Daoy (cell line): ENCODE data around the gene NUTM2D. TPM values are rescaled to one million over a fixed set of nuclear protein-coding genes. Genes with fewer than 3 reads are reported as not detected.
"Not testable (repeated sequence)": the region's sequence is repeated elsewhere in the genome, so short reads cannot be mapped to it uniquely, and the experiment has no call there.

Experiments
- DNase-seq: peaks from one replicate; pipeline ENCODE4 v3.0.0-alpha.2; 2015; ENCODE audit warnings: low read depth
- total RNA-seq: library from RNA; depleted of rRNA; stranded (reverse); fragments of >200 nt; shearing (Covaris generic); gene quantifications from 2 replicates; pipeline ENCODE4 v1.2.3, GENCODE V29; 2014; rRNA removed

The NUTM2D gene
- total RNA-seq, 1 experiment from 2014 or later = 0.86 TPM

DNA sequence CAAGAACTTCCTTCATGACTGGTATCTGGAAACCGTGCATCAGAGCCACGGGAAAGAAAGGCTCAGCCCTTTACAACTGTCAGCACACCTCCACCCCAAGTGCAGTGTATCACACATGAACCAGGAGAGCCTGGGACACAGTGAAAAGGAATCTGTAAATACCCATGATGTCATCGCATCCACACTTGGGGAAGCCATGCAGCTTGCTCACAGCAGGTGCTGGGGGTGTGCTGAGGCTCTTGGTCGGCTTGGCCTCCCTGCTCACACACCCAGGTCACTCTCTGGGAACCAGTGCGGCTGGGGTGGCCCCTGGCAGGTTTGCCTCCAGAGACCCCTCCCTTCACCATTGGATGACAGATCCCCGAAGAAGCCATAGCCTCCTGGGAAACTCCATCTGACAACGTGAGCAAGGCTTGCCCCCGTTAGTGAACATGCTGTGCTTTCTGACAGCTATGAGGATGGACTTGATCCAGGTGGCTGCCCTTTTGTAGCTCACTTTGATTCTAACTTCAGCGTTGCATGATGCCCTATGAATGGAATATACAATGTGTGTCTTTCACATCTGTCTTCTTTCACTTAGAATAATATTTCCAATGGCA lies 12.1 kb downstream of the NUTM2D start:
- DNase-seq = not testable (repeated sequence)

DNA sequence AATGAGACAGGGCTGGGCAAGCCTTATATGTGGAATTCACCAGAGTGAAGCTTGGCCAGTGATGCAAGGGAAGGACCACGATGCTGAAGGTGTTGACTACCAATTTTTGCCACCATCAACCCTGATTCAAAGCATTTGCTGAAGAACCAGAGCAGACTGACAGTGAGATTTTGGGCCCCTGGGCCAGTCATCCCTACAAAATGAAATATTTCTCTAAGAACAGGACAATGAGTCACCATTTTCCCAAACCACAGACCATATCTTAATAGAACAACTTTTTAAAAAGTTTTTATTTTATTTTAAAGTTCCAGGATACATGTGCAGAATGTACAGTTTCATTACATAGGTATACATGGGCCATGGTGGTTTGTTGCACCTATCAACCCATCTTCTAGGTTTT lies 16.5 kb downstream of the NUTM2D start:
- DNase-seq = not testable (repeated sequence)

DNA sequence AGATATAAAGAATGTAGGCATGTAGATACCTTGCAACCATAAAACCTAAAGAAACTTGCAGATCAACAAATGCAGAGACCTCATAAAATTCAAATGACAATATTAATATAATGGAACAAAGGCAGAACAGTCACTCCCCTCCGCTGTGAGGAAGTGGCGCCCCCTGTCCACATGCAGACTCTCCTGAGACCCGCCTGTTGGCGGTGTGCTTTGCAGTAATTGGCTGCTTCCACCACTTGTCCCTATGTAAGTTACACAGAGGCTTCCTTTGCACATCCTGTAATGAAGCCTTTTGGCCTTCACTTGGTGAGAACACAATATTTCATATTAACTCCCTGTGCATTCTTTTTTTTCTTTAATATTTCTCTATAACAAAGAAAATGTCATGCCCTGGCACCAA lies 21.6 kb downstream of the NUTM2D start:
- DNase-seq = not testable (repeated sequence)

DNA sequence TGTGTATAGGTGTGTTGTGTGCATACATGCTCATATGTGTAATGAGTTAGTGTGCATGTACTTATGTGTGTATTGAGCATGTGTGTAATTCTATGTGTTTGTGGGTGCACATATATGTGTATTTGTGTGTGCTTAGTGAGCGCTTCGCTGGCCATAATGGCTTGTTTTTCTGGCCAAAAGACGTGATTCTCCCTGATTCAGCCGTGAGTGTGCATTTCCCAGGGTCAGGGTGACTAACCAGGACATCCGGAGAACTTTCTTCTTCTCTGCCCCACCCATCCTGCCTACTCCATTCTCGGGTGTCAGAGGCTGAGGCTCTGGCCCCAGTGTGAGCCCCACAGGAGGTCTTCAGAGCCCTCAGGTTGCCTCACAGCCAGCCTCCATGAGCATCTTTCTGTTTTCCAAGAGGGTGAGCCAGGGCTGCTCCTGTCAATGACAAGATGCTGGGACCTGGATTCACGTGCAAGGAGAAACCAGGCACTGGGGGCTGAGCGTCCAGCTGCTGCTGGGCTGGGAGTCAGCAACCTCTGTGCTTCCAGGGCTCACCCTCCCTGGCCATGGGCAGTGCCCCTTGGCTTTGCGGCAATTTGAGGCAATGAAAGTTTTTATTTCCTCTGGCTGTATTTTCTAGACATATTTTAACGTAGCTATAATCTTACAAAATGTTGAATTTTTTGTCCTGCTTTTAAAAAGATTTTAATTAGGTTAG lies 25.8 kb downstream of the NUTM2D start:
- DNase-seq = peak; percentile 32

DNA sequence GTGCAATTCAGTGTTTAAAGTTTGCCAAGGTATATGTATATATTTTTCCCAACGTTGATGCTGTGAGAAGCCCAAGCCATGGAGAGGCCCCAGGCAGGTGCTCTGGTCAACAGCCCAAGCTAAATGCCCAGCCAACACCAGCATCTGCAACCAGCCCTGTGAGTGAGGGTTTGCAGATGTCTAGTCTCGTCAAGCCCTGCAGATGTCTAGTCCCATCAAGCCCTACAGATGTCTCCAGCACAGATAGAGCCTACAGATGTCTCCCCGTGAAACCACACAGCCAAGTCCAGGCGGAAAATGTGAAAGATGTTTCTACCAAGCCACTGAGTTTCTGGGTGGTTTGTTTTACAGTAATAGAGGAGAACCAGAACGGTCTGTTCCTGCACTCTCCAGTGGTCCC lies 26.7 kb downstream of the NUTM2D start:
- DNase-seq = not testable (repeated sequence)

DNA sequence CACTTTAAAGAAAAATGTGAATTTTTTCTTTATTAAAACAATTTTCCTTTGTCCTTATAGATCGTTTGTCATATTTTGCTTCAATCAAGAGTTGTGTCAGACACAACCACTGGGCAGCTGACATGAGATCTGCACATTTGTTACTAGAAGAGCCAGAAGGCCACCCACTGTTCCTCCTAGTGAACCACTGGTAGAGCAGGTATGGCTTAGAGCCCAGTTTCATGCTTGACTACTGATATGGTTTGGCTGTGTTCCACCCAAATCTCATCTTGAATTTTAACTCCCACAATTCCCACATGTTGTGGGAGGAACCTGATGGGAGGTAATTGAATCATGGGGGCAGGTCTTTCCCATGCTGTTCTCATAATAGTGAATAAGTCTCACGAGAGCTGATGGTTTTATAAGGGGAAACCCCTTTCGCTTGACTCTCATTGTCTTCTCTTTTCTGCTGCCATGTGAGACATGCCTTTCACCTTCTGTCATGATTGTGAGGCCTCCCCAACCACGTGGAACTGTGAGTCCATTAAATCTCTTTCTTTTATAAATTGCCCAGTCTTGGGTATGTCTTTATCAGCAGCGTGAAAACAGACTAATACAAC lies 28.3 kb downstream of the NUTM2D start:
- DNase-seq = not testable (repeated sequence)

DNA sequence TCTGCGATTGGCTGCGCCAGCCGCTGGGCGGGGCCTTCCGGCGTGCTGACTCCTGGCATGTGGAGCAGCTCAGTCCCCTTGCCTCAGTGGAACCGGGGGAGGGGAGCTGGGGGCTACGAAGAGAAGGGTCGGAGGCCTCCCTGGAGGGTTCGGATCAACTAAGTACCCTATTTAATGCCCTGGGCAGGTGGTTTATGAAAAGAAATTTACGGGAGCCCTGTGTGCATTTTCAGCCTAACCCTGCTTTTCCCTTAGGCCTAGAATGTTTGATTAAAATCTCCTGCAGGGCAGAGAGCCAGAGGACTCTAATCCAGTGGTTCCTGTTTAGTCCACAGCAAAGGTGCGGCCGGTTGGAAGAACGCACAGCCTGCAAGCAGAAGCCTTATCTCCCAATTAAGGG lies 33.8 kb downstream of the NUTM2D start:
- DNase-seq = not testable (repeated sequence)

DNA sequence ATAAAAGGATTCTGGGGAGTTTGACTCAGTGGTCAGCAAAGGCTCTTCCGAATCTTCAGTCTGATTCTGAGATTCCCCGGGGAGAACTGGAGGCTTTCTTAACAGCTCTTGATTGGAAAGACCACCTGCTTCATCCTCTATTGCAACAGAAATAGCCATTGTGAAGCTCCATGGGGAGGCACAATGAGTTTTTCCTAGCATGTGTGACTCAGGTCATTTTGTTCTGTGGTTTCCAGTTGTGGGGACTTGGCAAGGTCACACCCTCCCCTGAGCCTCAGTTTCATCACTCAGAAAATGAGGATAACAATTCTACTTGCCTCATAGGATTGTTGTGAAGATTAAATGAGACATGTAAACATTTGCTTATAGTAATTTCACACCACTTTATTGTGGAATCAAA lies 38.7 kb downstream of the NUTM2D start:
- DNase-seq = not testable (repeated sequence)

DNA sequence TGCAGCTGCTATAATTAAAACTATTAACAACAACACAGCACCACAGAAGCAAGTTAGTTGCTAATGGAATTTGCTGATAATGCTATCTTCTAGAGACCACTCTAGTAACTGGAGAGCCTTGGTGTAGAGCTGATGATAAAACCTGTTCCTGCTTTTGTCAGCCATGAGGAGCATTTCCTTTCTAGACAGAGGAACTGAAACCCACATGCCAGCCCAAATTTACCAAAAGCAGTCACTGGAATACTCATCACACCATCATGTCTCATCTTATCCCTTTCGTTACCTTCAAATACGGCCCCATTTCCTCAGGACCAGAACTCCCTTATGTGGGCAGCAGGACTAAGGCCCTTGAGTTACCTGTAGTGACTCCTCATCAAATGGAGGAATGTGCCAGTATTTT lies 40.9 kb downstream of the NUTM2D start:
- not testable (repeated sequence) for DNase-seq

DNA sequence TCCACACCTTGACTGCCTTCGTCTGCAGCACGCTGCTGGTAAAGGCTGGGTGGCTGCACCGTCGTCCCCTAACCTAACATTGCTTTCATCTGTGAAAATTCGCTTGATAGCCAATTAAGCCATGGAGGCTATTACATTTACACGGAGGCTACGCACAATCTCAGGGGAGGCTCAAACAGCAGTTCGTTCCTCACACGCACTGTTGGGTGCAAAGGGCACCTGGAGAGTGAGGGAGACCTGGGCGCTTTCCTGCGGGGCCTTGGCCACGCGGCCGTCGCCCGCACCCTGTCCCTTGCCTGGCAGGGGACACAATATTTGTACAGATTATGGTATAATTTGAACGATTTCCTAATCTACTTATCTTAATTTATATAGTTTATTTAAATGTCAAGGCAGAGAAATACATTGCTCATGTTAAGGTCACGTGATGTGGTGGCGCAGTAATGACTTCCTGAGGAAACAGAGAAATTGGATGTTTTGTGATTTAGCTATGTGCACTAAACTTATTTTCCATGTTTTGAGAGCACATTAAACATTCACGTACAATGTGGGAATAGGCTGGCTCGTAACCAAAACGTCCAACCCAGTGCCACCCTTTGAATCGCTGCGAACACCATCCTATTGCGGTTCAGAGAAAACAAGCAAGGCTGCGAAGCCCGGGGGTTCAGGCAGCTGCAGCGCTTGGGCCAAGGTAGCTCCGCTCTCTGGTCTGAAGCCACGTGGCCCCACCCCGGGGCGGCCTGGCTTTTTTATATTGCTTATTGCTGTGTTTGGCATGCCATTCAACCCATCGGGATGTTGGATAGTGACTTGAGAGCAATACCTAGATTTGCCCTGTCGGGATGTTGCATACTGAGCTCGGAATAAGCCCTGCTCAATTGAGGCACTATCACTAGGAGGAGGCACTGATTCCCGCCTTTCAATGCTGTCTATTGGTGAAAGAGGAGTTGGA lies 50.2 kb downstream of the NUTM2D start:
- not testable (repeated sequence) for DNase-seq

DNA sequence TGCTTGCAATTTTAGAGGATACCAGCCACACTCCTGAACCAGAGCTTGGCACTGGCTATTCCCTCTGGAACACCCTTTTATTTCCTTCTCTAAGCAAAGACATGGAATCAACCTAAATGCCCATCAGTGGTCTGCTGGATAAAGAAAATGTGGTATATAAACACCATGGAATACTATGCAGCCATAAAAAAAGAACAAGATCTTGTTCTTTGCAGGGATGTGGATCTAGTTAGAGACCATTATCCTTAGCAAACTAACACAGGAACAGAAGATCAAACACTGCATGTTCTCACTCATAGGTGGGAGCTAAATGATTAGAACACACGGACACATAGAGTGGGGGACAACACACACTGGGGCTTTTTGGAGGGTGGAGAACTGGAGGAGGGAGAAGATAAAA lies 56.4 kb downstream of the NUTM2D start:
- not testable (repeated sequence) for DNase-seq

Other genes with a start within 250 kb of the NUTM2D start
- 0.17 and 0.24 TPM in 2 replicates for gene NUTM2A, start 132.3 kb upstream of the NUTM2D start, total RNA-seq
- 34.6 and 42.7 TPM in 2 replicates for gene MINPP1, start 147.1 kb downstream of the NUTM2D start, total RNA-seq